ENCODE results near the gene NAV2.

NAV2 gene

DNA sequence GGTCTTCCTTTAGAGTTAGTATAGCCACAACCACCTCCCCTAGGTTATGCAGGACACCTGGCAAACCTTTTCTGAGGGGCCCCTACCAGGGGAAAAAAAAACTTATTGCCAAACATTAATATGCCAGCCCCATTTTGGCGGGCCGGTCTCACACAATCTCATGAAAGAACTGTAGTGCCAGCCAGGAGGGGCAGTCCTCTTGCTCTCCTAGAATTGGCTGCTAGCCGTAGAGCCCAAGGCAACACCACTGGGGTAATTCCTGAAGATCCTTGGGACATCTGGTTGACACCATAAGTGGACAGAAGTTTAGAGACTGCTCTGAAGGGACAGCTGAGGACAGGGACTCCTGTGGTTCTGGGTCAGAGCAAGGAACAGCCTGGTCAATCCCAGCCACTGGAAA lies 24.2 kb downstream of the NAV2 start:
- in situ Hi-C loops (cut with MboI; ENCODE audit: low pct_unique_long_range_greater_than_20kb, low sequenced_read_pairs), result loop anchor here (25.0 kb wide), 1 partner anchor 175 kb away; no protein-coding TSS in a partner anchor
- DNase-seq, result no peak

DNA sequence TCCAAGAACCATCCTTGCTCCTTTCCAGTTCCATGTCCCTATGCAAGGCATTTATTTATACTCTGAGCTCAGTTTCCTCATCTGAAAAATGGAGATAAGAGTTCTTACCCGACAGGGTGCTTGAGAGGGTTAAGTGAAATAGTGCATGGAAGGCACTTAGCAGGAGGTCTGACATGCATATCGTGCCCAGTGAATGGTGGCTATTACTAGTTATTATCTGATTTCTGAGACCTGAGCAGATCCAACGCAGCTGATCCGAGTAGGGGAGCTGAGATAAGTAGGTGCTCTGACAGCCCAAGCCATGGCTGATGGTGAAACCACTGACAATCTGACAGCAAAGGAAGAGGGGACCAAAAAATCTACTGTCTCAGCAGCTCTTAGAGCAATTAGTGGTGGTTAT lies 24.9 kb downstream of the NAV2 start:
- DNase-seq, result no peak
- in situ Hi-C loops (cut with MboI; ENCODE audit: low pct_unique_long_range_greater_than_20kb, low sequenced_read_pairs), result loop anchor here (25.0 kb wide), 1 partner anchor 175 kb away; no protein-coding TSS in a partner anchor

DNA sequence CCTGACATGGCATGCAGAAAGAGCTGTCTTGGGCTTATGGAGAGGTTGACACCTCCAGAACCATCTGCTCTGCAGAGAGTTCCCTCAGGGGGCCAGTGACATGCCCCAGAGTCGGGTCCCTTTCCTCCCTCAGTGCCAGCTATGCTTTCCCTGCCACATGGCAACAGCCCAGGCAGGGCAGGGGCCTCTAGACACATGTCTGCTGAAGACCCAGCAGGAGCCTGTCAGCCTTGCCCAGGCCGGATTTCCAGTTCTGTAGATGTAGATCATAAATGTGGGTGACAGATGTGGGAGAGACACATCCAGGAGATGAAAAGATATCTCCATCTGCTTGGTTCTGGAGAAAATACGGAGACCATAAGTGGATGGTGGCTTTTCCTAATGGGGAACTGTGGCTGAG lies 25.5 kb downstream of the NAV2 start:
- no peak for DNase-seq
- in situ Hi-C loops (cut with MboI; ENCODE audit: low pct_unique_long_range_greater_than_20kb, low sequenced_read_pairs), result loop anchor here (25.0 kb wide), 1 partner anchor 176 kb away; no protein-coding TSS in a partner anchor

DNA sequence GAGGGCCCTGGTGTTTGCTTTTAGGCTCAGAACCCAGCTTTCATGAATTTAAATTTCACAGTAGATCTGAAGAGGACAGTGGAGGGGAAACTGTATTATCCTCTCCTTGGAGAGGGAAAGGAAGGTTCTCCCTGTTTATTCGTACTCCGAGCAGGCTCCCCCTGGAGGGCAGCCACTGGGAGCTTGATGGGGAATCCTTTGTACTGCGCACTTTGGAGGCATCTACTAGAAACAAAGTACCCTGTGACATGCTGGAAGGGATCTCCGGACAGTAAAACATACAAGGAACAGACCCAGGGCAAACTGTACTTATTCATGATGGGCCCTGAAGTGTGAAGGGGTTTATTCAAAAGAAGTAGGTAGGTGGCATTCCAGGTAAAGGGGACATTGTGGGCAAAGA lies 27.2 kb downstream of the NAV2 start:
- no peak for DNase-seq
- in situ Hi-C loops (cut with MboI; ENCODE audit: low pct_unique_long_range_greater_than_20kb, low sequenced_read_pairs), result loop anchor here (25.0 kb wide), 1 partner anchor 178 kb away; no protein-coding TSS in a partner anchor

DNA sequence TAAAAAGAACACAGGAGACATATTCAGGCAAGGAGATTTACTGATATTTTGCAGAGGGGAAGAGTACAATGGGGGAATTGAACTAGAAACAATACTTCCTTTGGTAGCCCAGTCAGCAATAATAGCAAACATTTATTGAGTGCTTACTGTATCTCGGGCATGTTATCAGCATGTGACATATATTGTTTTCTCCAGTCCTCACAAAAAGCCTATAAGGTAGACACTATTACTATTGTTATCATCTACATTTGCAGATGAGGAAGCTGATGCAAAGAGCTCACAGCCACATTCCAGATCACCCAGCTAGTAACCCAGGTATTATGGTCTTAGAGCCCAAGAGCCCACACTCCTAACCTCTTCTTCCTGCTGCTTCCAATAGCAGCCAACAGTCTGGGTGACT lies 27.9 kb downstream of the NAV2 start:
- in situ Hi-C loops (cut with MboI; ENCODE audit: low pct_unique_long_range_greater_than_20kb, low sequenced_read_pairs), result loop anchor here (25.0 kb wide), 1 partner anchor 178 kb away; no protein-coding TSS in a partner anchor
- DNase-seq, result no peak

DNA sequence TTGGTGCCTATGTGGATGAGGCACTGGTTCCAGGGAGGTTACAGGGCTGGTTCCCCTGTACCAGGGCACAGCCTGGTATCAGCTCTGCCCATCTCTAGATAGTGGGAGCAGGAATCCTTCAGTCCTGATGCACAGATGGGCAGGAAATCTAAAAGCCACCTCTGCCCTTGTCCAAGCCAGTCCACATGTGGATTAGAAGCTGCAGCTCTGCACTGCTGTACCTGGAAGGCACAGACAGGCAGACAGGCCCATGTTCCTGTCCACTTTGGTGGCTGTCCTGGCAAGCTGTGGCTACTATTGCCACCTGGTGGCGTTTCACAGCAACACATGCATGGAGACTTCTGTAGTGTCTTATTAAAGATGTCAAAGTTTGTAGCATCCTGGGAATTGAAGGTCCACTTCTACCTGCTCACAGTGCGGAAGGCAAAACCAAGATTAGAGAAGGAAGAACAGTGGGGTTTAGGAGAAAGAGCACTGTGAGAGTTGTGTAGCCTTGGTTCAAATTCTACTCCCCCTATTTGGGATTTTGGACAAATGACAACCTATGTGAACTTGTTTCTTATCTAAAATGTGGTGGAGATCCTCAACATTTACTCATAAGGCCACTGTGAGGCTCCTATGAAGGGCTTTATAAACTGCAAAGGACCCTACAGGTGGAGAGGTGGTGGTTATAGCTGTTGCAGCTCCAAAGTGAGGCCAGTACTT lies 30.1 kb downstream of the NAV2 start:
- peak; percentile 66 for DNase-seq
- in situ Hi-C loops (cut with MboI; ENCODE audit: low pct_unique_long_range_greater_than_20kb, low sequenced_read_pairs), result loop anchor here (25.0 kb wide), 1 partner anchor 180 kb away; no protein-coding TSS in a partner anchor

DNA sequence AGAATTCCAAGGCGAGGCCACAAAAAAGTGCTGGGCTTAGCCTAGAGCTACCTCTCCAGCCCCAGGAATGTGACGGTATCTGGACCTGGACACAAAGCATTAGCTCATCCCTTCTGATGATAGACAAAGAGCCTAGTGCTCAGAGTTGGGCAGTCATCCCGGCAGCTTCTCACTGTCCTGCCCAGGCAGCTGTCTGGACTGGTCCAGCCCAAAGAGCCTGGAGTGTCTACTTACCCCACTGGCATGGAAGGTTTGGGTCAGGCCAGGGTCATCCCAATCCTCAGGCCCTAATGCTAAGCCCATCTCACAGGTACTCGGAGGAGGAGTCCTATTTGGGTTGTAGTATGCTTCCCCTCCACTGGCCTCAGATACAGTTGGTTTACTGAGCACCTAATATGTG lies 31.0 kb downstream of the NAV2 start:
- in situ Hi-C loops (cut with MboI; ENCODE audit: low pct_unique_long_range_greater_than_20kb, low sequenced_read_pairs), result loop anchor here (25.0 kb wide), 1 partner anchor 181 kb away; no protein-coding TSS in a partner anchor
- DNase-seq, result no peak

DNA sequence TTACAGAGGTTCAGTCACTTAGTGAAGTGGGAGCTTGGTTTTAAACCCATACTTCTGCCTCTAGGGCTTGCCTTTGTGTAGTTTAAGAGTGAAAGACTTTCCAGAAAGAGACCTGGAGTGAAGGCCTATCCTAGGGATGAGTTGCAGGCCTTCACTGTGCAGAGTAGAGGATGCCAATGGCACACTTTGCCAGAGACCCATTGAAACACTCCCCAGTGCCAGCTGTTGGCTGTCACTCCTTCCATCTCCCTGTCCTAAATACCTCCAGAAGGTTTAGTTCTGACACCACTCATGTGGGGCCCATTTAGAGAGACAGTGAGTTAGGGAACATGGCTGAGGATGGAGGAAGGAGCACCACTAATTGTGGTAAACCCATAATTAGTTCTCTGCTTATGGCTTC lies 31.5 kb downstream of the NAV2 start:
- in situ Hi-C loops (cut with MboI; ENCODE audit: low pct_unique_long_range_greater_than_20kb, low sequenced_read_pairs), result loop anchor here (25.0 kb wide), 1 partner anchor 182 kb away; no protein-coding TSS in a partner anchor
- DNase-seq, result no peak

DNA sequence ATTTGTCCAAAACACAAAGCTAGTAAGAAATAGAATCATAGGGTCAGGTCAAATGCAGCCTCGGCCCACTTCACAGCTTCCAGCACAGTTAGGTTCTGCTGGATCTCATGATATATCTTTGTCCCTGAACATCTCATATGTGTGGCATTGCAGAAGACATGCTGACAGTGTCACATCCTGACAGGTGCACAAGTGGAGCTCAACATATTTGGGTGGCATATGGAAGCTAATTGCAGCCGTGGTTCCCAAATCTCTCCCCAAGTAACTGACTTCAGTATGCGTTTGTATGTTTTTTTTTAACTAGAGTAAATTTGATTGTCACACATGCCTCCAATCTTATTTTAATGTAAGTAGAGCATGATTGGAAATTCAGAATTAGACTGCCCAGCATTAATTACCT lies 33.4 kb downstream of the NAV2 start:
- DNase-seq, result no peak
- in situ Hi-C loops (cut with MboI; ENCODE audit: low pct_unique_long_range_greater_than_20kb, low sequenced_read_pairs), result loop anchor here (25.0 kb wide), 1 partner anchor 184 kb away; no protein-coding TSS in a partner anchor

DNA sequence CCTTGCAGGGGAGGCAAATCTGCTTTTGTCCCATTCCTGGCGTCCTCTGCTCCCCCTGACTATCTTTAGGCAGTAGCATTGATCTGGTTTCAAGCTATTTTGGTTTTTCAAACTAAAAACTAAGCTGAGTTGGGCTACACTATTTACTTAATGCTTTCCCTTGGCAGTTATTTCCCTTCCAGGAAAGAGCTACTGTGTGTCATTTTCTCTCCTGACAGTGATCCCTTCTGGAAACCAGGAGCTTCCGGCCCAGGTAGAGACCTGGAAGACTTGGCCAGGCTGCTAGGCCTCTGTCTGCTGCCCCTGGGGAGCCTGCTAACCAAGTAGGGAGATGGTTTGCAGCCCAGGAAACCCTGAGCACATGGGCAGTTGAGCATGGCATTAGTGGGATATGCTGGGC lies 35.0 kb downstream of the NAV2 start:
- in situ Hi-C loops (cut with MboI; ENCODE audit: low pct_unique_long_range_greater_than_20kb, low sequenced_read_pairs), result loop anchor here (25.0 kb wide), 1 partner anchor 185 kb away; no protein-coding TSS in a partner anchor
- DNase-seq, result no peak

DNA sequence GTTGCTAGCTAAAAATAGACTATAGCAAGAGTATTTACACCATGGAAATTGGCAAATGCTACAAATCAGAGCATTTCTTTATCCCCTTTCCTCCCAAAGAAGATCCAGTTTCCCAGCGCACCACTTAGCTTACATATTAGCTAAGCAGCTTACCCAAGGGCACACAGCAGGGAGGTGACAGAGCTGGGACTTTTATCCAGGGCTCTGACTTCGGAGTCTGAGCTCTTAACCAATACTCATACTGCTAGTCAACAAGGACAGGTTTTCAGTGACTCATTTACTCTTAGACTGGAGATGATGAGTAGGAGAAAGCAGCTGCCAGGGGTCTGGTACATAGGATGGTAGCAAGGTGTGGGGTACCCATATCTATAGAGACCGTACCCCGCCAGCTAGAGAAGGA lies 38.4 kb downstream of the NAV2 start:
- DNase-seq, result no peak

DNA sequence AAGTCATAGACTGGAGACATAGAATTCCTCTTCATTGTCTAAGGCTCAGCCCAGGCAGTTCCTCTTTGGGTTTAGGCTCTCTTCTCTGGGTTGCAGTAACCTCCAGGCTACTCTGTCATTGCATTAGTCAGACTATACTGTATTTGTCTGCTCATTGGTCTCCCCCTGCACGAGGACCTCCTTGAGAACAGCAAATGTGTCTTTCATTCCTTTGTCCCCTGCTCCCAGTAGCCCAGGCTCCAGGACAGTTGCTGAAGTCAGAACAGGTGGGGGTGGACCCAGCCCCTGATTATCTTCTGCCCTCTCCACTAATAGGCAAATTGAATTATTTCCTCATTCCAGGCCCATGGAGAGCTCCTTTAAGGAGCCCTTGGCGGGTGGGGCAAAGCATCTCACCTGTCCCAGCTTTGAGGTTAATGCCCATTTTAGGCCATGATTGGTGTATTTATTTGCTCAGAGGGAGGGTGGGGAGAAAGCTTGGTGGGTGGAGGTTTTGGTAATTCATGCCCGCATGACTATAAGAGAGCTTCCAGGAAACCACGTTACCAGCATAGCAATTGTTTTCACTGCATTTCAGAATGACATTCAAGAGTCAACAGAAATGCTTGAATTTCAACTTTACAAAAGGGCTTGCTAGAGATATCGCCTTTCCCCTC lies 40.9 kb downstream of the NAV2 start:
- in situ Hi-C loops (cut with MboI; ENCODE audit: low pct_unique_long_range_greater_than_20kb, low sequenced_read_pairs), result no loop called here
- DNase-seq, result no peak

More for the DNA sequence above, 38.4 kb downstream of the NAV2 start:
- in situ Hi-C loops (cut with MboI; ENCODE audit: low pct_unique_long_range_greater_than_20kb, low sequenced_read_pairs), result no loop called here

DNA sequence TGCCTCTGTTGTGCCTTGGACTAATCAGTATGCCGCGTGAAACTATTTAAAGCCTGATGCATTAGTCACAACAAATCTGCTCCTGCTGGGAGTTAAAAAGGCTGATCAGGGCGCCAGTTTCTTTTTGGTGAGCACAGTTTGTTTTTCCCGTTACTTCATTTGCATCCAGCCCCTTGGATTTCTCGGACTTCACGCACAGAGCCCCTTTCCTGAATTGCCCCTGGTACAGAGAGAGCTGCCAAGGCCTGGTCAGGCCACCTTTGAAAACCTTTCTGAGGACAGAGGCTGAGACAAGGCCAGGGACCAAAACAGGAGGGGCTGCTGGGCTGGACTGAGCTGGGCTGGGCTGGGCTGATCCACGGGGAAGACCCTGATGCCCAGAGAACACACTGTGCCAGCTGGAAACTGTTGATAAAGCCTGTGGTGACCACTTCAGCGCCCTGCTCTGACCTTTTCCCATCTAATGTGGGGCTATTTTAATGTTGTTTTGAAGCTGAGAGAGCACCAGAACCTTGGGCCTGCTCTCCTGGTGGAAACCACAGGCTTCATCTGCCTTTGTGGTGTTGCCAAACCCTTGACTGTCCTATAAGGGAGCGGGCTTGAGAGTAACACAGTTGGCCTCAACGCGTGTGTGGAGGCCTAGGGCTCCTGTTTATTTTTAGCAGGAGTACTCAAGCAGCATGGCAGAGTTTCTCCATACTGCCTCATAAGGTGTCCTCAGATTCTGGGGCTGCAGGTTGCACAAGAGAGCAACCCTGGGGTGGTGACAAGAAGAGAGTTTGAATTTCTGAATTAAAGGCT lies 44.2 kb downstream of the NAV2 start:
- DNase-seq, result no peak
- in situ Hi-C loops (cut with MboI; ENCODE audit: low pct_unique_long_range_greater_than_20kb, low sequenced_read_pairs), result no loop called here

DNA sequence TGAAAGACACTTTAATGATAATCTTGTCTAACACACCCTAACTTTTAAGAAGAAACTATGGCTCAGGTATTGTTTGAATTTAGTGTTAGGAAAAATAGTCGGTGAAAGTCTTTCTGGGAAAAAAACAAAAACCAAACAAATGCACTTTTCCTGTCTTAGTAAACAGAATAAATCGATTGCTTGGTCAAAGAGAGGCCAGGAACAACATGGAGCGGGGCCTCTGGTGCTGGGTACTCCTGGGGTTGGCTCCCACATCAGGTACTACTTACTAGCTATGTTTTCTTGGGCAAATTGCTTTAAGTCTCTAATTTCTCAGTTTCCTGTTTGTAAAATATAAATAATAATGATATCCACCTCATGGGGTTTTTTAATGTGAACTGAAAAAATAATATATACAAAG lies 46.8 kb downstream of the NAV2 start:
- in situ Hi-C loops (cut with MboI; ENCODE audit: low pct_unique_long_range_greater_than_20kb, low sequenced_read_pairs), result no loop called here
- no peak for DNase-seq

DNA sequence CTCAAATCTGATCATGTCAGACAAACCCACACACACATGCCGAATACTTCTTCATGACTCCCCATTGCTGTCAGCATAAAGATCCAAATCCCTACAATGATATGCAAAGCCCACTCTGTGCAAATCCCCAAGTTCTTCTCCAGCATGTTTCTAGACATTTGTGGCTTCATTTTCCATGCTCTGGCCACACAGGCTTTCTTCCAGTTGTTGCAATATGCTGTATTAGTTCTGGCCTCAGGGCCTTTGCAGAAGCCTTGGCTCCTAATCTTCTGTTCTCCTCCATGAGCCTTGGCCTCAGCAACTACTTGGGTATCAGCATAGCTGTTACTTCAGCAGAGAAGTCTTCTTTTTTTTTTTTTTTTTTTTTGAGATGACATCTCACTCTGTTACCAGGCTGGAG lies 49.6 kb downstream of the NAV2 start:
- in situ Hi-C loops (cut with MboI; ENCODE audit: low pct_unique_long_range_greater_than_20kb, low sequenced_read_pairs), result no loop called here
- DNase-seq, result no peak

DNA sequence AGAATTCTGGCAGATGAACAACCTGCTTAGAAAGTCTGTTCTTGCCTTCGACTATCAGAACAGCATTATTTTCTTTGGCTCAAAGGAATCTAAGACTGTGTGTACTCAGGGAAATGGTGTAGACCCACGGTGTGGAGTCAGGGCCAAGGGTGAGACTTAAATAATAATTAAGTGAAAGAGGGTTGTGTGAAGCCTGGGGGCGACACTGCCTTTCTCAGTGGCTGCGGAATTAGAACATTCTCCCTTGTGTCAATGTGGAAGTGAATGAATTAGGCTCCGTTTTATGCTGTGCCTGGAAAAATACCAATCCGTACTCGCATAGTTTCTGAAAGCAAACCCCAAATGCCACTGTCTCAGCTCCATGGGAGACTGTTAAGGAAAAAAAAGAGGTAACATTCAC lies 50.7 kb downstream of the NAV2 start:
- in situ Hi-C loops (cut with MboI; ENCODE audit: low pct_unique_long_range_greater_than_20kb, low sequenced_read_pairs), result no loop called here
- DNase-seq, result no peak

DNA sequence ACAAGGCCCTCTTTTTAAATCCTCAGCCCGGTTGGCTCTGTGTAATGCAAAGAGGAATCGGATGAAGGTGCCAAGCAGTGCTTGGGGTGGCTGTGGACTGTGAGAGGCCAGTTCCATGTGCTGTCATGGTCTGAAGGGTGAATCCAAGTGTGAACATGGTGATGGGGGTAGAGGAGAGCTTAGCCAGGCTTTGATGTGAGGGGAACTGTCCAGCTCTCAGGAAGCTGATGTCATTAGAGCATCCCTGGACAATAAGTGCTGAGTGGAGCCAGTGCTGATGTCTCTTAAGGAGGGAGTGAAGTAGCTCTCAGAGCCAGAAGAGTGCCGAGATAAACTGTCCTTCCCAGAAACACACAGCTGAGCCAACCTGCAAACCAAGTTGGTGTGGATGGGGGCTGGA lies 53.6 kb downstream of the NAV2 start:
- DNase-seq, result no peak
- in situ Hi-C loops (cut with MboI; ENCODE audit: low pct_unique_long_range_greater_than_20kb, low sequenced_read_pairs), result no loop called here

DNA sequence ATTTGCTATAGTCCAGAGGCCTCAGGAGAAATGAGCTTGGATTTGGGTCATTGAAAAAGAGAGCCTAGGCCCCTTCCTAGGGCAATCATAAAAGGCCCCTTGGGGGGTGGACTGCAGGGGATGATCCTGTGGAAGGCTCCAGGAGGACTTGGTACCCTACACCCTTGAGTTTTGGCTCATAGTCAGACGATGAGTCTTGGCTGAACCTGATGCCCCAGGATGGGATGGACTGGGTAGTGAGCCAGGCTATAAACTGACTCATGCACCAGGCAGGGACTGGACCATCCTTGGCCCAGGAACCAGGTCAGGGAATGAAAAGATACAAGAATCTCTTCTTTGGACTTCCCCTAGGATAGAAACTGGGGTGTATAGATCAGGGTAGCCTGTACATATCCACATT lies 54.2 kb downstream of the NAV2 start:
- DNase-seq, result no peak
- in situ Hi-C loops (cut with MboI; ENCODE audit: low pct_unique_long_range_greater_than_20kb, low sequenced_read_pairs), result no loop called here

DNA sequence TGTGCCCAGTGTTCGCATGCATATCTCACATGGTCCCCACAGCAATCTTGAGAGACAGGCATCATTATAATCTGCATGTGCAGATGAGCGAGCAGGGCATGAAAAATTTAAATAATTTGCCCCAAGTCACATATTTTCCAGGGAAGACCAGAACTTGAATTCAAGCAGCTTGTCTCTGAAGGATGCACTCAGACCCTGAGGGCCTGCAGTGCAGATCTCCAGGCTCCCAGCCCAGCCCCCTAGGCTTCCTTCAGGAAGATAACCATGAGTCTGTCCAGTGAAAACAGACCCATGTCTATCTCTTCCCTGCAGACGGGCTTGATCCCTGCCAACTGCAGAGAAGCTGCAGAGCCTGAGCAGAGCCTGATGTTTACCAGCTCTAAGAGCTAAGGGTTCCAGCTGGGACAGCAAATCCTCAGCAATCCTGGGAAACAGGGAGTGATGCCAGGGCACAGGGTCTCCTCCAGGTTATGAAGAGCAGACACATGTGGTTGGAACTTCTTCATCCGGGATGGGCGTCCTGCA lies 55.1 kb downstream of the NAV2 start:
- no peak for DNase-seq
- in situ Hi-C loops (cut with MboI; ENCODE audit: low pct_unique_long_range_greater_than_20kb, low sequenced_read_pairs), result no loop called here

Measured in KBM-7 (cell line).